OCI-LY7 (cell line): ENCODE data around the gene C11orf54. TPM values are rescaled to one million over a fixed set of nuclear protein-coding genes. Genes with fewer than 3 reads are reported as not detected.

Source experiments
- BruUV-seq: library from RNA; stranded (reverse); fragments of 400-500 nt; replicated peaks from 2 replicates; lab custom pipeline; 2021; lab: Mats Ljungman, UMichigan
- CTCF ChIA-PET: fragments of 300-600 bp; sonication (Branson Sonifier 250); formaldehyde crosslinking; loops from one replicate; lab custom pipeline; 2022; ENCODE audit warnings: antibody characterized with exemption; ENCODE audit not compliant: unreplicated experiment; lab: Charles Lee
- POLR2A ChIA-PET: fragments of 300-600 bp; sonication (Branson Sonifier 250); formaldehyde crosslinking; loops from one replicate; lab custom pipeline; 2022; ENCODE audit warnings: antibody characterized with exemption; lab: Charles Lee
- DNase-seq: peaks from one replicate; pipeline ENCODE4 v3.0.0-alpha.2; 2015; ENCODE audit warnings: low spot score
- H2AFZ ChIP-seq: fragments of 200-600 bp; sonication (generic), shearing (Covaris generic); 2 replicates; pipeline ENCODE4 v1.6.1; 2014; ENCODE audit warnings: mild to moderate bottlenecking, antibody characterized with exemption, low read length, moderate library complexity
- H3K27ac ChIP-seq: fragments of 200-600 bp; sonication (generic); 2 replicates; pipeline ENCODE4 v1.5.1; 2014; ENCODE audit warnings: mixed run types, low read depth, mild to moderate bottlenecking, moderate library complexity, low read length, inconsistent platforms; ENCODE audit not compliant: poor library complexity, severe bottlenecking
- H3K36me3 ChIP-seq: fragments of 200-600 bp; sonication (generic); 2 replicates; pipeline ENCODE4 v1.6.1; 2014; ENCODE audit warnings: mild to moderate bottlenecking, antibody characterized with exemption, low read length, moderate library complexity, mixed read lengths; ENCODE audit not compliant: insufficient read depth
- H3K4me1 ChIP-seq: fragments of 200-600 bp; sonication (generic); 2 replicates; pipeline ENCODE4 v1.5.1; 2014; ENCODE audit warnings: mild to moderate bottlenecking, low read length; ENCODE audit not compliant: insufficient read depth, poor library complexity, severe bottlenecking
- H3K4me2 ChIP-seq: fragments of 200-600 bp; sonication (generic); 2 replicates; pipeline ENCODE4 v1.6.1; 2014; ENCODE audit warnings: mild to moderate bottlenecking, low read length
- H3K4me3 ChIP-seq: fragments of 200-600 bp; sonication (generic); 2 replicates; pipeline ENCODE4 v1.5.1; 2014; ENCODE audit warnings: mild to moderate bottlenecking, low read depth, low read length; ENCODE audit not compliant: poor library complexity, severe bottlenecking
- H3K79me2 ChIP-seq: fragments of 200-600 bp; sonication (generic); 2 replicates; pipeline ENCODE4 v1.6.1; 2016; ENCODE audit warnings: low read depth, mild to moderate bottlenecking, low read length, moderate library complexity, mixed read lengths; ENCODE audit not compliant: insufficient read depth
- H3K9me2 ChIP-seq: fragments of 200-600 bp; sonication (generic); 2 replicates; pipeline ENCODE4 v1.6.1; 2016; ENCODE audit warnings: mild to moderate bottlenecking, low read length, mixed read lengths; ENCODE audit not compliant: insufficient read depth
- H3K9me3 ChIP-seq: fragments of 200-600 bp; sonication (generic); 2 replicates; pipeline ENCODE4 v1.6.1; 2014; ENCODE audit warnings: mild to moderate bottlenecking, mixed run types, low read length, mixed read lengths
- H4K20me1 ChIP-seq: fragments of 200-600 bp; sonication (generic); 2 replicates; pipeline ENCODE4 v1.6.1; 2014; ENCODE audit warnings: mild to moderate bottlenecking, antibody characterized with exemption, low read length, moderate library complexity, mixed read lengths; ENCODE audit not compliant: insufficient read depth
- CTCF ChIP-seq: fragments of 200-600 bp; sonication (generic); conservative IDR thresholded peaks from 2 replicates; pipeline ENCODE4 v1.5.1; 2014; ENCODE audit warnings: mild to moderate bottlenecking, antibody characterized with exemption, low read length, moderate library complexity, mixed read lengths
- EZH2phosphoT487 ChIP-seq: fragments of 200-600 bp; sonication (generic); IDR thresholded peaks from 2 replicates; pipeline ENCODE4 v1.6.1; 2018; ENCODE audit warnings: low read depth, borderline replicate concordance, mild to moderate bottlenecking, mixed run types, antibody characterized with exemption, low read length, moderate library complexity, mixed read lengths
- intact Hi-C: fragments of 100-400 bp; cut with micrococcal nuclease; formaldehyde crosslinking; loops from one replicate; pipeline ENCODE4 v1.10.0; 2022; ENCODE audit not compliant: unreplicated experiment
- total RNA-seq, 2 experiments: library from RNA; depleted of rRNA in 1 of 2; stranded (reverse); fragments of >200 nt in 1 of 2; shearing (Covaris generic) in 1 of 2; gene quantifications; 2 replicates each; pipeline ENCODE4 v1.2.3, GENCODE V29; 2014 to 2022

C11orf54 gene
- total RNA-seq, 2 experiments from 2014 or later: 29.5 to 35.5 TPM

GRCh38 chr11:93746101-93746500, 4.6 kb downstream of the C11orf54 start:
- Histone ChIP-seq H3K4me1 (peaks cover 8% of the 10 kb centered on the region), H3K9me2 (no peaks in the 10 kb centered on the region), H3K36me3 (peaks cover 15% of the 10 kb centered on the region; the same call in 1 of the 2 replicates), H3K79me2 (peaks cover 24% of the 10 kb centered on the region), H4K20me1 (no peaks in the 10 kb centered on the region), H2AFZ (no peak overlapping the region), H3K9me3 (no peaks in the 10 kb centered on the region), H3K4me2 (no peak overlapping the region), H3K27ac (no peak overlapping the region), H3K4me3 (no peak overlapping the region)
- BruUV-seq: no TSS peak
- CTCF ChIA-PET: no interaction called here
- TF ChIP-seq EZH2phosphoT487 (no peak), CTCF (no peak)
- POLR2A ChIA-PET: no interaction called here
- intact Hi-C loops: no loop called here
- no peak for DNase-seq

- H2AFZ ChIP-seq: no peak overlapping the region
- CTCF ChIA-PET: no interaction called here
- H3K79me2 ChIP-seq: peaks cover 15% of the 10 kb centered on the region
- no peak overlapping the region for H3K27ac ChIP-seq
- no peak overlapping the region for H3K4me2 ChIP-seq
- TF ChIP-seq CTCF (no peak), EZH2phosphoT487 (no peak)
- no peaks in the 10 kb centered on the region for H4K20me1 ChIP-seq
- peaks cover 7% of the 10 kb centered on the region for H3K4me1 ChIP-seq
- peaks cover 14% of the 10 kb centered on the region; the same call in 1 of the 2 replicates for H3K36me3 ChIP-seq
- no peaks in the 10 kb centered on the region for H3K9me2 ChIP-seq
- POLR2A ChIA-PET: interaction anchor here (0.6 kb wide), 1 partner anchor 19 kb away, joined by 4 read pairs; no protein-coding TSS in a partner anchor
- no peaks in the 10 kb centered on the region for H3K9me3 ChIP-seq
- DNase-seq: no peak
- BruUV-seq: no TSS peak
- no peak overlapping the region for H3K4me3 ChIP-seq
- intact Hi-C loops: no loop called here
Observed at GRCh38 chr11:93747122-93747521, 5.7 kb downstream of the C11orf54 start.

GRCh38 chr11:93751001-93751400, 9.5 kb downstream of the C11orf54 start:
- no TSS peak for BruUV-seq
- Histone ChIP-seq H4K20me1 (no peaks in the 10 kb centered on the region), H3K4me1 (no peaks in the 10 kb centered on the region), H3K36me3 (peaks cover 24% of the 10 kb centered on the region), H3K9me2 (no peaks in the 10 kb centered on the region), H3K4me3 (no peak overlapping the region), H3K4me2 (no peak overlapping the region), H3K9me3 (no peaks in the 10 kb centered on the region), H3K79me2 (no peaks in the 10 kb centered on the region), H3K27ac (no peak overlapping the region), H2AFZ (no peak overlapping the region)
- TF ChIP-seq EZH2phosphoT487: no peak
- no peak for TF ChIP-seq CTCF
- intact Hi-C loops: no loop called here
- ChIA-PET POLR2A (interaction anchor here (0.6 to 0.7 kb wide), 2 partner anchors 214 to 377 kb away, joined by 4 to 5 read pairs; partner anchors contain the start of gene PANX1), CTCF (no interaction called here)
- no peak for DNase-seq
